Measurements from ENCODE around the gene ZNF267.
"Not testable (repeated sequence)": the region's sequence is repeated elsewhere in the genome, so short reads cannot be mapped to it uniquely, and the experiment has no call there.

Gene ZNF267

GRCh38 chr16:31913668-31914067 is 40.1 kb downstream of the ZNF267 start:
- H2AFZ ChIP-seq (ENCODE audit: low read depth, low read length): no peak overlapping the region
- H3K27me3 ChIP-seq (ENCODE audit: insufficient read depth, low read length, poor library complexity): no peaks in the 10 kb centered on the region
- ATAC-seq (ENCODE audit: insufficient read depth, low read depth): no peak
- peaks cover 53% of the 10 kb centered on the region for H3K79me2 ChIP-seq (ENCODE audit: insufficient read depth, low read length)
- H3K9ac ChIP-seq (ENCODE audit: low read depth, low read length): no peak overlapping the region
- no peak for DNase-seq
- H3K36me3 ChIP-seq (ENCODE audit: insufficient read depth, low read length): peaks cover 83% of the 10 kb centered on the region
- H4K20me1 ChIP-seq (ENCODE audit: insufficient read depth, low read length): no peaks in the 10 kb centered on the region
- H3K4me1 ChIP-seq (ENCODE audit: insufficient read depth, low read length): no peaks in the 10 kb centered on the region
- no peak overlapping the region for H3K27ac ChIP-seq (ENCODE audit: low read length)
- H3K4me2 ChIP-seq (ENCODE audit: insufficient read depth, low read length): no peak overlapping the region
- H3K4me3 ChIP-seq (ENCODE audit: low read depth in 1 of 2, low read length in 2 of 2): peak overlapping the region in 1 of 2 experiments; percentile 5; a peak in 1 of 4 replicates
- TF ChIP-seq CTCF (IDR thresholded peaks at IDR 0.05; ENCODE audit: borderline replicate concordance, extremely low read depth, low read length, poor library complexity, severe bottlenecking) (no peak), EZH2 (IDR thresholded peaks at IDR 0.05; ENCODE audit: borderline replicate concordance, low read depth, low read length, severe bottlenecking) (no peak)
- peaks cover 84% of the 10 kb centered on the region for H3K9me3 ChIP-seq (ENCODE audit: insufficient read depth, low read length, severe bottlenecking)

- Histone ChIP-seq H3K9ac (ENCODE audit: low read depth, low read length) (no peak overlapping the region), H4K20me1 (ENCODE audit: insufficient read depth, low read length) (no peaks in the 10 kb centered on the region), H2AFZ (ENCODE audit: low read depth, low read length) (no peak overlapping the region), H3K79me2 (ENCODE audit: insufficient read depth, low read length) (peaks cover 30% of the 10 kb centered on the region), H3K36me3 (ENCODE audit: insufficient read depth, low read length) (peaks cover 78% of the 10 kb centered on the region), H3K4me1 (ENCODE audit: insufficient read depth, low read length) (no peaks in the 10 kb centered on the region), H3K27me3 (ENCODE audit: insufficient read depth, low read length, poor library complexity) (no peaks in the 10 kb centered on the region), H3K9me3 (ENCODE audit: insufficient read depth, low read length, severe bottlenecking) (peaks cover 67% of the 10 kb centered on the region), H3K27ac (ENCODE audit: low read length) (no peak overlapping the region), H3K4me3 (ENCODE audit: low read depth in 1 of 2, low read length in 2 of 2) (no peak overlapping the region), H3K4me2 (ENCODE audit: insufficient read depth, low read length) (no peak overlapping the region)
- ATAC-seq (ENCODE audit: insufficient read depth, low read depth) (no peak), DNase-seq (no peak)
- TF ChIP-seq CTCF (IDR thresholded peaks at IDR 0.05; ENCODE audit: borderline replicate concordance, extremely low read depth, low read length, poor library complexity, severe bottlenecking) (no peak), EZH2 (IDR thresholded peaks at IDR 0.05; ENCODE audit: borderline replicate concordance, low read depth, low read length, severe bottlenecking) (no peak)
Observed at GRCh38 chr16:31916056-31916488, 42.5 kb downstream of the ZNF267 start.

GRCh38 chr16:31920373-31920772 is 46.8 kb downstream of the ZNF267 start:
- H3K27me3 ChIP-seq (ENCODE audit: insufficient read depth, low read length, poor library complexity): no peaks in the 10 kb centered on the region
- no peak for DNase-seq
- H3K27ac ChIP-seq (ENCODE audit: low read length): no peak overlapping the region
- TF ChIP-seq EZH2 (IDR thresholded peaks at IDR 0.05; ENCODE audit: borderline replicate concordance, low read depth, low read length, severe bottlenecking) (no peak), CTCF (IDR thresholded peaks at IDR 0.05; ENCODE audit: borderline replicate concordance, extremely low read depth, low read length, poor library complexity, severe bottlenecking) (no peak)
- no peaks in the 10 kb centered on the region for H4K20me1 ChIP-seq (ENCODE audit: insufficient read depth, low read length)
- H3K36me3 ChIP-seq (ENCODE audit: insufficient read depth, low read length): peaks cover 36% of the 10 kb centered on the region
- H3K79me2 ChIP-seq (ENCODE audit: insufficient read depth, low read length): no peaks in the 10 kb centered on the region
- peaks cover 26% of the 10 kb centered on the region for H3K9me3 ChIP-seq (ENCODE audit: insufficient read depth, low read length, severe bottlenecking)
- H3K4me3 ChIP-seq (ENCODE audit: low read depth in 1 of 2, low read length in 2 of 2): no peak overlapping the region
- no peak overlapping the region for H3K9ac ChIP-seq (ENCODE audit: low read depth, low read length)
- no peaks in the 10 kb centered on the region for H3K4me1 ChIP-seq (ENCODE audit: insufficient read depth, low read length)
- ATAC-seq (ENCODE audit: insufficient read depth, low read depth): no peak
- no peak overlapping the region for H3K4me2 ChIP-seq (ENCODE audit: insufficient read depth, low read length)
- H2AFZ ChIP-seq (ENCODE audit: low read depth, low read length): no peak overlapping the region

GRCh38 chr16:31951806-31952205 is 78.2 kb downstream of the ZNF267 start:
- H2AFZ ChIP-seq (ENCODE audit: low read depth, low read length); H3K27me3 ChIP-seq (ENCODE audit: insufficient read depth, low read length, poor library complexity); H3K9ac ChIP-seq (ENCODE audit: low read depth, low read length); H4K20me1 ChIP-seq (ENCODE audit: insufficient read depth, low read length); H3K4me1 ChIP-seq (ENCODE audit: insufficient read depth, low read length); H3K4me3 ChIP-seq (ENCODE audit: low read depth in 1 of 2, low read length in 2 of 2); H3K9me3 ChIP-seq (ENCODE audit: insufficient read depth, low read length, severe bottlenecking); H3K27ac ChIP-seq (ENCODE audit: low read length); H3K79me2 ChIP-seq (ENCODE audit: insufficient read depth, low read length); DNase-seq; H3K4me2 ChIP-seq (ENCODE audit: insufficient read depth, low read length); H3K36me3 ChIP-seq (ENCODE audit: insufficient read depth, low read length): not testable (repeated sequence)
- peak; percentile 50 for ATAC-seq (ENCODE audit: insufficient read depth, low read depth)

GRCh38 chr16:31952206-31952605 is 78.6 kb downstream of the ZNF267 start:
- H3K79me2 ChIP-seq (ENCODE audit: insufficient read depth, low read length); H4K20me1 ChIP-seq (ENCODE audit: insufficient read depth, low read length); H3K27ac ChIP-seq (ENCODE audit: low read length); H3K4me3 ChIP-seq (ENCODE audit: low read depth in 1 of 2, low read length in 2 of 2); H2AFZ ChIP-seq (ENCODE audit: low read depth, low read length); H3K36me3 ChIP-seq (ENCODE audit: insufficient read depth, low read length); H3K4me1 ChIP-seq (ENCODE audit: insufficient read depth, low read length); H3K9me3 ChIP-seq (ENCODE audit: insufficient read depth, low read length, severe bottlenecking); H3K9ac ChIP-seq (ENCODE audit: low read depth, low read length); H3K27me3 ChIP-seq (ENCODE audit: insufficient read depth, low read length, poor library complexity); H3K4me2 ChIP-seq (ENCODE audit: insufficient read depth, low read length): not testable (repeated sequence)
- DNase-seq (peak; percentile 64), ATAC-seq (ENCODE audit: insufficient read depth, low read depth) (peak; percentile 98)
